ENCODE data around the gene ZNF678. TPM values are rescaled to one million over a fixed set of nuclear protein-coding genes. Genes with fewer than 3 reads are reported as not detected.
A peak's percentile ranks its signal among the peaks of the same experiment; 100 is the strongest.
"Not testable (repeated sequence)": the region's sequence is repeated elsewhere in the genome, so short reads cannot be mapped to it uniquely, and the experiment has no call there.

The ZNF678 gene
- total and polyA plus RNA-seq, 7 donors = 1.2 to 5.0 (median 3.0) TPM

DNA sequence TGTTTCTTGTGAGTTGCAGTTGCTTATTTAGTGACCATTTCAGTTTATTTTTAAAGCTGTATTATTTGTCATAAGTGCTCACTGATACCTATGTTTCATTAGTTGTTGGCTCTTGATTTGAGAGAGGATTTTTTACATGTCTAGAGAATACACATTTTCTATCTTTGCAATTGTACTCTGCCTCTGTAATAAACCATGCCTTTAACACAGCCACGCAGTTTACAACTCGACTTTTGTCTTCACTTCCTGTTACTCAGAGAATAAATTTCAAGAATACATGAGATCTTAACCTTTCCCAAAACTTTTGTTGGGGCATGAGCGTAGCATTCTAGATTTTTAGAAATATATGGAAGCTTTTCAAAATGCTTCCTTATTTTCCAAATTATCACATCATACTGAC is 14.9 kb upstream of the ZNF678 start:
- intact Hi-C loops (cut with DNase I) = loop anchor here in 1 of 2 donors (5.0 kb wide), 1 partner anchor 399 kb away; the partner anchor contains the start of gene WNT9A
- TF ChIP-seq, protein P1, sequence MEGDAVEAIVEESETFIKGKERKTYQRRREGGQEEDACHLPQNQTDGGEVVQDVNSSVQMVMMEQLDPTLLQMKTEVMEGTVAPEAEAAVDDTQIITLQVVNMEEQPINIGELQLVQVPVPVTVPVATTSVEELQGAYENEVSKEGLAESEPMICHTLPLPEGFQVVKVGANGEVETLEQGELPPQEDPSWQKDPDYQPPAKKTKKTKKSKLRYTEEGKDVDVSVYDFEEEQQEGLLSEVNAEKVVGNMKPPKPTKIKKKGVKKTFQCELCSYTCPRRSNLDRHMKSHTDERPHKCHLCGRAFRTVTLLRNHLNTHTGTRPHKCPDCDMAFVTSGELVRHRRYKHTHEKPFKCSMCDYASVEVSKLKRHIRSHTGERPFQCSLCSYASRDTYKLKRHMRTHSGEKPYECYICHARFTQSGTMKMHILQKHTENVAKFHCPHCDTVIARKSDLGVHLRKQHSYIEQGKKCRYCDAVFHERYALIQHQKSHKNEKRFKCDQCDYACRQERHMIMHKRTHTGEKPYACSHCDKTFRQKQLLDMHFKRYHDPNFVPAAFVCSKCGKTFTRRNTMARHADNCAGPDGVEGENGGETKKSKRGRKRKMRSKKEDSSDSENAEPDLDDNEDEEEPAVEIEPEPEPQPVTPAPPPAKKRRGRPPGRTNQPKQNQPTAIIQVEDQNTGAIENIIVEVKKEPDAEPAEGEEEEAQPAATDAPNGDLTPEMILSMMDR (IDR thresholded peaks at IDR 0.05) = no peak
- Histone ChIP-seq H3K9me3 (peaks cover 9% of the 10 kb centered on the region), H3K4me3 (no peak overlapping the region), H3K27me3 (ENCODE audit: insufficient read depth in 3 of 3, low read length in 2 of 3) (no peaks in the 10 kb centered on the region), H3K27ac (no peak overlapping the region), H3K36me3 (ENCODE audit: insufficient read depth in 1 of 2, low read depth in 1 of 2) (no peaks in the 10 kb centered on the region), H3K4me1 (no peaks in the 10 kb centered on the region)
- WGBS, 3 donors = 48 to 73% (median 60%) methylated on average over 3 of the region's 3 CpGs
- ATAC-seq (no peak), DNase-seq (no peak)

DNA sequence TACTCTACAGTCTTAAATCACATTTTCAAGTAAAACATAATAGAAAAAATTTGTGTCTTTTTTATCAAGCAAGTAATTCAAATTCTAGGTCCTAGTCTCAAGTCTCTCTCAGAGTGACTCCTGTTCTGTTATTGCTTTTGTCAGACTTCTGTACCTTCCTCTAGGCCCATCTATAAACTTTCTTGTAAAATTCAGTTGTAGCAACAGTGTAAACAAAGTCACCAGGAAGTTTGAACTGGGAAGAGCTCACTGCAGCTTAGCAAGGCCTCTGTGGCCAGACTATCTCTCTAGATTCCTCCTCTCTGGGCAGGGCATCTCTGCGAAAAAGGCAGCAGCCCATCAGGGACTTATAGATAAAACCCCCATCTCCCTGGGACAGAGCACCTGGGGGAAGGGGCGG is 13.5 kb upstream of the ZNF678 start:
- Histone ChIP-seq H3K4me1 (no peaks in the 10 kb centered on the region), H3K36me3 (ENCODE audit: insufficient read depth in 1 of 2, low read depth in 1 of 2) (no peaks in the 10 kb centered on the region), H3K27me3 (ENCODE audit: insufficient read depth in 3 of 3, low read length in 2 of 3) (no peaks in the 10 kb centered on the region), H3K27ac (no peak overlapping the region), H3K4me3 (no peak overlapping the region), H3K9me3 (peaks cover 14% of the 10 kb centered on the region)
- DNase-seq (no peak), ATAC-seq (no peak)
- TF ChIP-seq, protein P1 (IDR thresholded peaks at IDR 0.05) = no peak
- WGBS, 3 donors = 94 to 96% (median 95%) methylated on average over 2 of the region's 2 CpGs
- intact Hi-C loops (cut with DNase I) = loop anchor here in 1 of 2 donors (5.0 kb wide), 1 partner anchor 397 kb away; the partner anchor contains the start of gene WNT9A

DNA sequence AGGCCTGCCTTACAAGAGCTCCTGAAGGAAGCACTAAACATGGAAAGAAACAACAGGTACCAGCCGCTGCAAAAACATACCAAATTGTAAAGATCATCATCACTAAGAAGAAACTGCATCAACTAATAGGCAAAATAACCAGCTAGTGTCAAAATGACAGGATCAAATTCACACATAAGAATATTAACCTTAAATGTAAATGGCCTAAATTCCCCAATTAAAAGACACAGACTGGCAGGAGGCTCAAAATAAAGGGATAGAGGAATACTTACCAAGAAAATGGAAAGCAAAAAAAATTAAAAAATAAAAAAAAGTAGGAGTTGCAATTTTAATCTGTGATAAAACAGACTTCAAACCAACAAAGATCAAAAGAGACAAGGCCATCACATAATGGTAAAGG is 11.5 kb upstream of the ZNF678 start:
- H3K9me3 ChIP-seq = peaks cover 14% of the 10 kb centered on the region
- ATAC-seq; H3K27me3 ChIP-seq (ENCODE audit: insufficient read depth in 3 of 3, low read length in 2 of 3); H3K36me3 ChIP-seq (ENCODE audit: insufficient read depth in 1 of 2, low read depth in 1 of 2); H3K4me1 ChIP-seq; DNase-seq; intact Hi-C loops (cut with DNase I); H3K4me3 ChIP-seq; H3K27ac ChIP-seq: not testable (repeated sequence)
- 90 to 96% (median 91%) methylated on average over 1 of the region's 1 CpG for WGBS, 3 donors

DNA sequence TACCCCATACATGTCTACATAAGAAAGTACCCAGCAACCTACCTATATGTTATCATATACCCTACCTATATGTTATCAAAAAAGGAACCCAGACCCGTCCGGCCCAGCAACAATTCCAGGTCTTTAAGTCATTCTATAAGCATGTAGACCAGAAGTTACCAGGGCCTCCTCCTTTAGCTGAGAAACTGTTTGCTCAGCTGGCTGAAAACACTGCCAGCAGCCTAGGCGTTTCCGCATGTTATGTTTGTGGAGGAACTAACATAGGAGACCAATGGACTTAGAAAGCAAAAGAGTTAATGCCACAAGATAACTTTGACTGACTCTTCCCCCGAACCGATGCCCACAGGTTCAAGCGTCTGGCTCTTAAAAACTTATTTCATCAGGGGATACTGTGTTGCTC is 7.1 kb upstream of the ZNF678 start:
- intact Hi-C loops (cut with DNase I) = no loop called here
- ATAC-seq (no peak), DNase-seq (no peak)
- Histone ChIP-seq H3K9me3 (peaks cover 13% of the 10 kb centered on the region), H3K27me3 (ENCODE audit: insufficient read depth in 3 of 3, low read length in 2 of 3) (peaks cover 0 to 28% (median 14%) of the 10 kb centered on the region in 3 donors), H3K27ac (no peak overlapping the region), H3K4me1 (no peaks in the 10 kb centered on the region), H3K36me3 (ENCODE audit: insufficient read depth in 1 of 2, low read depth in 1 of 2) (no peaks in the 10 kb centered on the region), H3K4me3 (no peak overlapping the region)
- TF ChIP-seq, protein P1 (IDR thresholded peaks at IDR 0.05) = no peak
- 88 to 92% (median 90%) methylated on average over 7 of the region's 7 CpGs for WGBS, 3 donors

DNA sequence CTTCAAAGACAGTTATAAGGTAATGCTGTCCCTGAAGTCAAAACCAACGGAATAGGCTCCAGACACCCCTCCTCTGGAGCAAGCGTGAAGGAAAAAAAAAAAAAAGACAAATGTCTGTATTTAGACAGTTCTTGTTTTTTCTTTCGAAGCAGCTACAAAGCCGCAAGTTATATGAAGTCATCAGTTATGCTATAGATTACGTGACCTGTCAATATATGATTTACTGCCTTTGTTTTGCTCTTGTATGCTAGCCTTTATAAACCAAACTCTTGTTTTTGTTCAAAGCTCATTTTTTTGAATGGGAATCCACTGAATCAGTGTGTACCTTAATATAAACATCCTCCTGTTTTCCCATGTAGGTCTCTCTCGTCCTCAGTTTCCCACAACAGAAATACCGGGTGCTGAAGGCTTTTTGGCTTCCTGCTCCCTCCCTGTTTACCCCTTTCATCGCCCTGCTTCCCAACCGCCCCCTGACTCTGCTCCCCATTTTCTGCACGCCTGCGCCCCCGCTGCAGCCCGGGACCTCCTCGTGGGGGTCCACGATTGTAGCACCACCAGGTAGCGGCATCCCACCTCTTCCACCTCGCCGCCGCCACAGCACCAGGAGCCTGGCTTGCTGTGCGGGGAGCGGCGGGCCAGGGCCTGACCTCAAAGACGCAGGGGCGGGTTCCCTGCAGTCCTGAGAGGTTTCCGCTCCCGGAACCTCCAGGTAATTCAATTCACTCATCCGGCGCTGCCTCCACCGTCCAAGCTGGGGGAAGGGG is 5.2 kb upstream of the ZNF678 start:
- Histone ChIP-seq H3K27me3 (ENCODE audit: insufficient read depth in 3 of 3, low read length in 2 of 3) (peaks cover 0 to 28% (median 14%) of the 10 kb centered on the region in 3 donors), H3K27ac (no peak overlapping the region), H3K36me3 (ENCODE audit: insufficient read depth in 1 of 2, low read depth in 1 of 2) (no peaks in the 10 kb centered on the region), H3K4me3 (no peak overlapping the region), H3K9me3 (peaks cover 5% of the 10 kb centered on the region), H3K4me1 (no peaks in the 10 kb centered on the region)
- intact Hi-C loops (cut with DNase I) = no loop called here
- DNase-seq (peak in 1 of 2 donors; percentile 40), ATAC-seq (no peak)
- TF ChIP-seq, protein P1 (IDR thresholded peaks at IDR 0.05) = no peak
- WGBS, 3 donors = 56 to 75% (median 65%) methylated on average over 25 to 29 of the region's 29 CpGs
